OCI-M1 (cell line): ENCODE data around the gene CD99L2.

ENCODE experiments used
- DNase-seq: peaks from one replicate; lab custom pipeline; 2025; lab: John Stamatoyannopoulos, UW

CD99L2 gene

DNA sequence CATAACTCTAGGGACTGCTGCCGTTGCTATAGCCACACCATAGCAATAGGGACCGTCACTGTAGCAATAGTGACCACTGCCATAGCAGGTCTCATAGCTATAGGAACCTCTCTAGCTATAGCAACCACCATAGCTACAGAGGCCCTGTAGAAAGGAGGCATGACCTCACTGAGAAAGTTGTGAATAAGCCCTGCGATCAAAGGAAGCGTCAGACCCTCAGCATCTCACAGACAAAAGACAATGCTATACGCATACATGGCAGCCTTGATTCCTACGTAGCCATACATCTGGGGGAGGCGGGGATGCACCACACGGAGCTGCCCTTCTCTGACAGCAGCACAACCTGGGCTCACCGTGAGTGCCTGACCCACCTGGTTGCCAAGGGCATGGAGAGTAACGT lies 116.8 kb downstream of the CD99L2 start:
- DNase-seq = no peak

DNA sequence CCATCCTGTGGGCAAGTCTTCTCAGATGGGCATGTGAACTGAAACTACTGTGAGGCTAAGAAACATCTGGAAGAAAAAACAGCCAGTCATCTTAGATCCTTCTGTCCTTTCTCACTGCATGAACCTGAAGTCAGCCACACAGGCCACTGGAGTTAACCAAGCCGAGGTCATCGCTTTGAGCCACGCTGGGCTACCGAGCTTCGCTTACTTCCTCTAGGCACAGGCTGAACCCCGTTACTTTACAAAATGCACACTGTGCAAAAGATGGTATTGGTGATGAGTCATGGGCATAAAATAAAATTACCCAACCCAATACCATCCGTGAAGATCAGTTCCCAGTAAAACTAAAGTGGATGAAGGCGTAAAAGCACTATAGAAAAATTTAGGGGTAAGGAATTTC lies 119.1 kb downstream of the CD99L2 start:
- no peak for DNase-seq

DNA sequence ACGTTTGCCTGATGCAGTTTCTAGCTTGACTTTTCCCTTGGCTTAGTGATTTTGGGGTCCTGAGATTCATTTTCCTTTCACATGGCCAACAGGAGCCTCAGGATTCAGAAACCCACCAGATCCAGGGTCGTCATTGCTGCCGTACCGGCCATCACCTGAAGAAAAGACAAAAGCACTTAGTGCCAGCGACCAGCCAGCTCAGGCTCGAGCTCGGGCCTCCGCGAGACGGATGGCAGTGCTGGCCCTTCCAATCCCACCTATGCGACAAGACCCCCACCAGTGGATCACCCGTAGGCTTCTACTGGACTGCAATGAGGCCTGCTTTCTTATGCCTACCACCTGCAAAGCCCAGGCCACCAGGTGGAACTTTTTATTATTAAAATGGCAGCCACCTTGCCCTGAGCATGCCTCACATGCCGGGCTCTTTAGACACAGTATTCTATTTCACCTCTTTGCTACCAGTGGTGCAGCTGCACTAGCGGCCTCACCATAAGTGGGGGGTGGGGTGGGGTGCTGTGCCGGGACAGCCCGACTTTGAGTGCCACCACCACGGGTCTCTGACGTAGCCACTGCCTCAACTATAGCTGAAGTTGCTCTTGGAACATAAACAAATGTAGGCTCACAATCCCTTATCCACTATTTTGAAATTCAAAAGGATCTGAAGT lies 121.0 kb downstream of the CD99L2 start:
- DNase-seq = no peak

DNA sequence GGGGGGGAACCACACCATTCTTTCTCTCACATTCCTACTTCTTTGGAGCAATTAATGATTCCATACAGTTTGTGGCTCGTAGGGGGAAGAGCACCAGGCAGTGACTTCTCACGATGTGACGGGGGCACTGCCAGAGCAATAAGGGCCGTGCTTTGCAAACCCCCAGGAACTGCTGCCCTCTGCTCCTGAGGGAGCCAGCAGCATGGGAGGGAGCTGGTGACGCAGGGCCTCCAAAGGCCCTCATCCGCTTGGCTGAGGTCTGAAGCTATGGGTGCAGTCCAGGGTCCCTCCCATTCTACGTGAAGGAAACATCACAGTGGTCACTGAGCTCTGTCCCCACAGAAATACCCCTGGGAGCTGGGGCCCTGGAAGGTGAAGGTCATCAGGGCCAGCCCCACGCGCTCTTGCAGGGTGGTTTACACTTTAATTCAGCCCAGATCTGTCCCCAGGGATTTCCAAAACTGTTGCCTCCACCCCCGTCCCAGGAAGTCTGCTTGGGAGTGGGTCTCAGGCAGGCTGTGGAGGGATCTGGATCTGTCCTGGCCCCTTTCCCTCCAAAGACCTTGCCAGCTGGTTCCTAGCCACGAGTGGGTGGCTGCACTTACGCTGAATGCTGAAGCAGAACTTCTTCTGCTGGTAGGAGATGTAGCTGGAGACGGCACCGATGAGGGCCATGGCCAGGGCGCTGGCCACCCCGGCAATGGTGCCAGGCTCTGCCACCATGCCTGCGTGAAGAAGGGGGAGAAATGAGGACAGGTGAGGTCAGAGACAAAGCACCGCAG lies 122.7 kb downstream of the CD99L2 start:
- DNase-seq = no peak

DNA sequence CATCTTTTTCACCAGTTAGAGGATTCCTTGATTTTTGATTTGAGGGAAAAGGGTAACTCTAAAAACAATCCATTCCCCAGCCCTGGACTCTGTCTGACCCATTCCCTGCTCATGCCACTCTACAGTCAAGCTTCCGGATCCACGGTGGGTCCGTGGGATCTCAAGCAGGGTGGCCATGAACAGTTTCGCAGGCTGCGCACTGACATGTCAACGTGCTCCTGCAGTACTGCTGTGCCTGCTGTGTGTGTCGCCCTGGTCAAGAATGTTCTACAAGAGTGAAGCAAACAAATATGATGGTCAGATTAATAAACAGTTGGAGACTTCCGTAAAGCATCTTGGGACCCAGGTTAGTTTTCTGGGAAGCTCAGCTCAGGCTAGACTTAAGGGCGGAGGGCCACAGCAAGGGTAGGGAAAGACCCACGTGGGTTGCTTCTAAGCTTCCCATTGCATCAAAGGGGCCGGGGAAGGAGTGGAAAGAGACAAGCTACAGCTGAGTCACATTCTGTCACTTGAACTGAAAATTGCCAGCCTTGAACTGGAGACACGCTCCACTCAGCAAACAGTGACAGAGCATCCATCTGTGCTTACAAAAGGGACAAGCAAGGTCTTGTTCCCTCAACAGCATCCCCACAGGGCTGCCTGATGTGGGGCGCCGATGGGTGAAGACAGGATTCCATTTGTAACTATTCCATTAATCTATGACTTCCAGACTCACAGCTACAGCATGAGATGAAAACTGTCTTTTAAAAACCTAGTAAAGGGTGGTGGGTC lies 123.5 kb downstream of the CD99L2 start:
- no peak for DNase-seq

DNA sequence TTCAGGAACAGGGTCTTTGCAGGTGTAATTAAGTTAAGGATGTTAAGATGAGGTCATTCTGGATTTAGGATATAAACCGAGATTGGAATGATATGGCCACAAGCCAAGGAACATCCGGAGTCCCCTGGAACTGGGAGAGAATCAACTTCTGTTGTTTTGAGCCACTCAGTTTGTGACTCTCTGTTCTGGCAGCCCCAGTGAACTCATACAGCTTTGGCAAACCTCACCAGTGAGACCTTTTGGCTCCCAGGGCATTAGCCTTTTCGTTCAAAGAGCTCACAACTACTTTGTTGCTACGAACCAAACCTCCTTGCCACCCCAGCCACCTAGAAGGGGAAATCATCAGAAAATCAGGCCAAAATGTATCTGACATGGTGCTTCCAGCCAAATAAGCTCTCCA lies 124.8 kb downstream of the CD99L2 start:
- no peak for DNase-seq

DNA sequence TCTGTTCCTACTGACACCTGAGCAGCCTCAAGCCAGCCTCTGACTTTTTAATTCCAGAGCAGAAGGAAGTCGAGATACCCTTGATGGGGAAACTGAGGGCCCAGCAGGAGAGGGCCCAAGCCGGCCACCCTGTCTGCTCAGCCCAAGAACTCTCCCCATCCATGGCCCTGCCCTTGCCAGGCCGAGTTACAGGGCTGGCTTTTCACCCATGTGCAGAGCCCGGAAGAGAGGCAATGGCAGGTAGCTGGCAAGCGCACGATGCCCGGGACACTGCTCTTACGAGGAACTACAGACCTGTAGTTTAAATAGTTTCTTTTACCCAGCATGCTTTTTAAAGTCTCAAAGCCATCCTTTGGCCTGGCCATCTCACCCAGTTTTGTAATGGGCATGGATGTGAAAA lies 125.4 kb downstream of the CD99L2 start:
- no peak for DNase-seq

DNA sequence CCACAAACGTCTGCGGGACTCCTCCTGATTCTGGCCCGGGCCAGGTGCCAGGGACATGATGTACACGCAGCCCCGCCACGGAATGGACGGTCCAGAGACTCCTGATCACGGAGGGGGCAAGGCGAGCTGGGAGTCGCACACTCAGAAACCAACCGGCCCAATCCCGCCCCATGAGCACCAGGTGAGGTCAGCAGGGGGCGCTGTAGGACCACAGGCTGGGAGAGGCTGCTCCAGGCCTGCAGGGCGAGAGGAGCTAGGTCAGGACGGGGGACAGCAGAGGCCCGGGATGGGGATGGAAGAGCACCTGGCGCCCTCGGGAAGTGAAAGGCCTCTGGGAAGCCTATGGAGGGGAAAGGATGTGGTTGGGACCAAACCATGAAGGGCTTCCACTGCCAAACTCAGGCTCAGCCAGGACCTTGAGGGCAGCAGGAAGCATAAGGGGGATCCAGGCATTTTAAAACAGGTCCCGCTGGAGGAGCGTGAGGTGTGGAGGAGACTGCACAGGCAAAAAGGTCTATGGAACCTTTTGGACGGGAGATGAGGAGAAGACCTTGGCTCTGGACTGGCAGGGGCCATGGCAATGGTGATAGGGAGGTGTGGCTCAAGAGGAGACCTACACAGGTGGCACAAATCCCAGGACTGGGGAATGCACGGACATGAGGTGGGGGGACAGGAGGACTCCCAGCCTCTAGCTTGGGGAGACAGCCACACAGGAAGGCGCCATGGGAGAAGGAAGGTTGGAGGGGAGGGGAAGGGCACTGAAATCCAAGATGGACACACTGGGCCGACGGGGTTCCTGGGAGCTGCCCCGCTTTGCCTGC lies 126.1 kb downstream of the CD99L2 start:
- peak; percentile 78 for DNase-seq

DNA sequence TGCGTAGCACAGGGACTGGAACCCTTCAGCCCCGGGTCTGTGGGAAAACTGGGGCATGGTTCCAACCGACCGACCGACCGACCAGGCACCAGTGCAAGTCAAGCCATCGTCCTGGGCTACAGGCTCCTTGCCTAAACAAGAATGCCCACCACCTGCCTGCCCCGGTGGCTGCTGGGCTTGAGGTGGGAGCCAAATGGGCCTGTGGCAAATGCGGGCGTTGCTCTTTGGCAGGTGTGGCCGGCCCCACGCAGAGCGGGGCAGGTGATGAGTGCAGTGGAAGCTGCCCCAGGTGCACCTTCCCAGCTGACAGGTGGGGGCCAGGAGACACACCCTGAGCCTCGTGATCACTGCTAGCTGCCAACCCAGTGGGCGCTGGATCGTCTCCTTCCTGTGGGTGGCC lies 127.4 kb downstream of the CD99L2 start:
- DNase-seq = no peak

DNA sequence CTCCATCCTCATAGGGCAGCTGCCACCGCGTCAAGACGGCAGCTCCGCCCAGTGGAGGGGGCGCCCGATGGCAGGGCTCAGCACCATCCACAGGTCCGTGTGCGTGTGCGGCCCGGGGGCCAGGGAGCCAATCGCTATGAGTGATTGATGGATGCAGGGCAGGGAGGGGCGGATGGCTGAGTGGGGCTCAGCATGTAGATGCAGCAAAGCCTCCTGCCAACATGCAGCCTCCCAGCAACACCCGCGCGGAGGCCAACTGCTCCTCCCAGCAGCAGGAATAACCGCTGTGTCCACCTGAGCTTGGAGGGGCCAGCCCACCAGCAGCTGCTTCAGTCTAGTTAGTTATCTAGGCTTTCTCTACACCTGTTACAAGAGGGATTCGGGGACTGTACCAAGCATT lies 127.8 kb downstream of the CD99L2 start:
- DNase-seq = no peak

DNA sequence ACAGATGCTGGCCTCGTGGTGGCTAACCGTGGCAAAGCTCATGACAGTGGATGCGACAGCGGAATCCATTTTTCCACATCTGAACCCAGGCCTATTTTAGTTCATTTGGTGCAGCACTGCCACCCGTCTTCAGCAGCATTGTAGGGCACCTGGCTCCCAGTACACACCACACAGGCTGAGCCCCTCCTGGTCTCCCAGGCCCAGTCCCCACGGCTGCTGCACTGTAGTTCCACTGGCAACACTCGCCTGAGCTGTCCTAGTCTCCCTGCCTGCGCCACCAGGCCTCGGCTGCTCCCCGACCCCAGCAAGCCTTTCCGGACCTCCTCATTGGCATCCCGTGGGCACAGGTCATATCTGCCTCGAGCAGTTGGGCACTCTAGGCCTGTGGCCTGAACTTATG lies 129.1 kb downstream of the CD99L2 start:
- DNase-seq = no peak

DNA sequence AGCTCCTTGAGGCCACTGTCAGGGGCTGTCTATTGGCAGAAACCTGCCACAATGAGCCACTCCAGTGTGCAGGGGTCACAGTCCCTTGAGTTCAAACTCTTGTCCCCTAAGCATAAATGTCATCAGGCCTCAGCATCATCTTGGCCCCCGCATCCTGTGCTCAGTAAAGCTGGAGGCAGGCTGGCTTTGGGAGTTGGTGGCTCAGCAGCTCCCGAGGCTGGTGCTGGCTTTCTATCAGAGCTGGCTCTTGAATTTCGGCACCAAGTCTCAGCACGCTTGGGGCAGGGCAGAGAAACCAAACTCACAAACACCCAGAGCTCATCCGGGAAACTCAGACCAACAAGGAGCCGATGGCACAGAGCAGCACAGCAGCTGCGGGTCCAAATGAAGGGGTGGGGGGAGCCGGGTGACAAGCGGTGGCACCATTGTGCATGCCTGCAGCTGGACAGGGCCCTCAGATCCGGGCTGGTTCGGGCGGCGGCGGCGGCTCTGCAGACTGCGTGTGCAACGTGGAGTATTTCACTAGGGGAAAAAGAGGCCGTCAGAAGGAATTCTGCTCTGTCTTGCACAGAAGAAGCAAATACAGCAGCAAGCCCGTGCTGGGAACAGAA lies 129.8 kb downstream of the CD99L2 start:
- no peak for DNase-seq

DNA sequence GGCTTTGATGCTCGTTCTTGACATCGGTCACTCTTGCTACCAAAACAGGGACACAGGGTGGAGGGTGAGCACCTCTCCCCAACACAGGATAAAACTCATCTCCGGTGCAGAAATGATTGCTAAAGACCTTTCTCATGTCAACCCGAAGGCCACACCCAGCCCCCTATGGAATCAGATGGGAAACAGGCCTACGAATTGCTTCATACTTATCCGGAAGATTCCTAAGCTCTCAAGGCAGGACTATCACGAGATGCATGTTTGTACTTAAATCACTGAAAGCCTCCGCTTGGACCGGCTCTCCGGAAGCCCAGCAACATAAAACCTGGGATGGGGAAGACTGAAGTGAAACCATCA lies 130.4 kb downstream of the CD99L2 start:
- no peak for DNase-seq

DNA sequence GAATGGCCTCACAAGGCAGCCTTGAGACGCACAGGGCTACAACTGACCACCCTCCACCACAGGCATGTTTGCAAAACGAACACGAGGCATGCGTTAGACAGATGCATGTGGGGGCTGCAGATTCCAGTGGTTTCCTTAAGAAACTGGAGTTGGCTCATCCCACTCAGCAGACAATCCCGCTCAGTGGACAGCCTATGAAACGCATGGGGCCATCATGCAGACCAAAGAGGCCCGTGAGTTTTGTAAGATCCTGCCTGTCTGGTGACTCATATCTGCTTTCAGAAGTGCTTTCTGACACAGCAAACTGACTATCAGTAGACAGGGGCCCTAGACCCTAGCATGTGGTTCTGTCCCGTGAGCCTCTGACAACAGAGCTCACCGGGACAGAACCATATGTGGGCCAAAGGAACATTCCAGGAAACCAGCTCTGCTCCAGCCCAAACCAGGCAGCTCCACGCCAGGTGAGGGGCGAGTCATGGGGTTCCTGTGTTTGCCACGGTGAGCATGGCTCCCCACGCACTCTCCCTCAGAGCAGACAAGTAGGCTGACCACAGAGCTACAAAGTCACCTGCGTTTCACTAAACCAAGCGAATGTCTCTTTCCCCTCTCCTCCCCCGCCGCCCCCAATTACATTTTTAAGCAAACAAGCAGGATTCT lies 130.9 kb downstream of the CD99L2 start:
- peak; percentile 1 for DNase-seq

DNA sequence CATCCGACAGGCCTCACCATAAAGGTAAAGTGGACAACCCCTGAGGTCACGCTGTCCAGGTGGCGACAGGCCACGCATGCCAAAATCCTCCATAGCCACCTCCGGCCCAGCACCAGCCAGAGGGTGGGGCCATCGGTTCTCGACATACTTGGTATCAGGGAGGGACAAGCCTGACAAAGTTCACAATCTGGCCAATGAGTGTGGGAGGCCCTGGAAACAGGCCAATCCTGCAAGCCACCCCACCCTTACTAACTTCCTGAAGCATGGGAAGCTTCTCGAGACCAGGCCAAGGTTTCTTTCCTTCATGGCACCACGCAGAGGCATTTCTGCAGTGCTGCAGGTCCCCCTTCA lies 131.4 kb downstream of the CD99L2 start:
- DNase-seq = no peak

DNA sequence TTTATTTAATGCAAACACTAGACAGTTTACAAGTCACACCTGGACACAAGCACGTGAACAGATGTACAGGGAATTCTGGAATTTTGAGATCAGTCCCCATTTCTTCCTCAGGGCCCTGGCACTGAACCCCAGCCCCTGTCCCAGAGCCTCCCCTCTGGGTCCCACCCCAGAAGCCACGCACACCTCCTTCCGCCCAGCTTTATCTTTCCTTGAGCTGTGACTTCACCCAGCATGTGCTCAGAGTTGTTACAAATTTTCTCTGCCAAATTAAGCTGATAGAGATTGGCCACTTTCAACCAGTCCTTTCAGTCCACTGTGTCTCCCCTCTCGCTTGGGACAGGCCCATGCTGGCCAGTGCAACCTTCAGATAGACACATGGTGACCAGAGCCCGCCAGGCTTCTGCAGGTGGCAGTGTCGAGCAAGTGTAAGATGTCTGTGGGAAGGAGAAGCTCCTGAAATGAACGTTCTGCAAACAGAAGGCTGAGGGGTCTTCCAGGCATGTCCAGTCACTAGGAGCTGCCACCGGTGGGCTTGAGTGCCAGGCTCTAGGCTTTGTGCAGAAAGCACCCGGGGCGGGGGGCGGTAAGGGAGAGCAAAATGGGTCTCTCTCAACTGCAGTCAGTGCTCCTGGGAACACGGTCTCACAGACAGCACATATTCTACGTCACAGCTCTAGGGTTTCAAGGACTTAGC lies 132.0 kb downstream of the CD99L2 start:
- DNase-seq = peak; percentile 7

DNA sequence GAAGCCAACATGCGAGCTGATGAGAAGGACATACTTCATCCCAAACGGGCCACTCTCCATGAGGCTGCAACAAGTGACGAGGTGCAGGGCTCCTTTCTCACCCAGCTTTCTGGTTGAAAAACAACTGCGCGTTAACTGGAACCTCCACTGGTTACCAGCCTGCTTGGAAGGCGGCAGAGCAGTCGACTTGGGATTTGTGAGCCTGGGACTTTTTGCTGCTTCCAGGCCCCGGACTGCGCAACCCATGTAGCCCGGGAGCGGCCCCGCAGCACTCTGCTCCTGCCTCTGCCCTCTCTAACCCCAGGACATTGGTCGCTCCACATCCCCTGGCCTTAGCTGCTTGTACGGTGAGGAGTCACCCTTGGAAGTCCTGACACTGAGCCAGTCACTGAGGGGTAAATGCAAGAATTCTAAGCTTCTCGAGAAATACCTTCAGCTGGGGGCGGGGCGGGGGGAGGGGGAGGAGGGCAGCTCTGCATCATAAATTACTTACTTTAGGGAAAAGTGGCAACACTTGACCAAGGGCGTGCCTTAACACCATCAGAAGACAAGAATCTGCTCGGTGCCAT lies 132.6 kb downstream of the CD99L2 start:
- no peak for DNase-seq

DNA sequence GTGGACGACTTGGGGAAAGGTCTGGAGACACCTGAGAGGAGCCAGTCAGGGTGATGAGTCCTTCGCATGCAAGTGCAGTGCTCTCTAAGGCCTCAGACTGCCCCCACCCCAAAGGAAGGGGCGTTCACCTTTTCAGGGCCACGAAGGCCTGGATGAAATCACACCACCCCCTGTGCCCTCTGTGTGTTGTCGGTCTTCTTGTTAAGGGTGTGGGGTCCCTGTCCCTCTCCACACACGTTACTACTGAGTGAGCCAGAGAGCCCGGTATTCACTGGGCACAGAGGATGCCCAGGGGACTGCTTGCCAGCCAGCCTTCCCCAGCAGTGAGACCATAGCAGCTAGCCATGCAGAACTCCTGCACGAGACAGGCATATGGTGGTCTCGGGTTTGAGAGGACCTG lies 133.2 kb downstream of the CD99L2 start:
- DNase-seq = no peak

DNA sequence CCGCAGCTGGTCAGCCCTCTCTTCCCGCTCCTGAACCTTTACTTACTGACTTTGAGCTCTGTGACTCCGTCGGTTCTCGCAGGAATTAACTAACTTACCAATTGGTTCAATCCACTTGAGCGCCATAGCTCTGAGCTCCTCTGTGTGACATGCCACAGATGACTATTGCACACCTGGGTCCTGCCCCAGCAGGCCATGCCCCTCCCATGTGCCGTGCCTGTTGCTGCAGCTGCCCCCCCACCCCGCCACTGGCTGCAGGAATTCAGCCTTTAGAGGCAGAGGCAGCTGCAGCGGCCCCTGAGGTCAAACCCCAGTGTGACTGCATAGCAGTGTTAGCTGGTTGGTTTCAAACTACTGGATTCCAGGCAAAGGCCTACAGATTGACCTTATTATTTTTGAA lies 134.7 kb downstream of the CD99L2 start:
- no peak for DNase-seq

DNA sequence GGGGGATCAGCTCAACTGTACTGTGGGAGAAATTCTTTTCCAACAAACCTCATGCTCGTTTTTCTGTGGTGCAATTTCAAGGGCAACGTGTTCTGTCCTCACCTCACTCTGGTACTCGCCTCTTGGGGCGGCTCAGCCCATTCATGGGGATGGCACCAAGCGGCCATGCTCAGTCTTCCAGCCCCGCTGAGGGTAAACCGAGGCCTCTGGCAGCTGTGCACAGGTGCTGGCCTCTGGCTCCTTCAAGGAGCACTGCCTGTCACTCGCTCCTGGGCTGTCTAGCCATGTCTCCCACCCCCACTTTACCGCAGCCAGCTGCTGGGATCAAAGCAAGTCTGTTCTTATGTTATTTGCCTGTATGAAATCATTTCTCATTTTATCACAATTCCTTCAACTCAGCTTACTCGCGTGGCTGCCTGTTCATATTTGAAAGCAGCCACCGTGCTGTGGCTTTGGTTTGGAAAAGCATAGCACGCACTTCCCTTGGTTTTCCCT lies 135.1 kb downstream of the CD99L2 start:
- no peak for DNase-seq
